Caco-2 (cell line): ENCODE measurements around the gene SLC17A7. TPM values are rescaled to one million over a fixed set of nuclear protein-coding genes. Genes with fewer than 3 reads are reported as not detected.

Experiments
- BruUV-seq: library from RNA; stranded (reverse); fragments of 400-500 nt; replicated peaks from 2 replicates; lab custom pipeline; 2021; lab: Mats Ljungman, UMichigan
- CTCF ChIA-PET: fragments of 300-600 bp; sonication (Branson Sonifier 250); formaldehyde crosslinking; loops from one replicate; lab custom pipeline; 2022; ENCODE audit warnings: antibody characterized with exemption; lab: Charles Lee
- POLR2A ChIA-PET: fragments of 300-600 bp; sonication (Branson Sonifier 250); formaldehyde crosslinking; loops from one replicate; lab custom pipeline; 2022; ENCODE audit warnings: antibody characterized with exemption; lab: Charles Lee
- DNase-seq, 2 experiments: peaks; one replicate each; pipeline versions ENCODE4 v3.0.0 to v3.0.0-alpha.2; 2020 to 2022
- H3K27me3 ChIP-seq: replicated peaks from 2 replicates; pipeline ENCODE4 v1.6.0; 2011; ENCODE audit warnings: low read length; ENCODE audit not compliant: control insufficient read depth, insufficient read depth
- H3K36me3 ChIP-seq: 2 replicates; pipeline ENCODE4 v1.5.1; 2011; ENCODE audit warnings: low read length; ENCODE audit not compliant: control insufficient read depth, insufficient read depth
- H3K4me1 ChIP-seq: fragments of 250-450 bp; sonication (Bioruptor Pico); 2 replicates; pipeline ENCODE4 v1.5.1; 2020; ENCODE audit warnings: mild to moderate bottlenecking
- H3K4me3 ChIP-seq: 2 replicates; pipeline ENCODE4 v1.5.1; 2011; ENCODE audit warnings: low read depth, mild to moderate bottlenecking, control low read depth, low read length
- H3K9me3 ChIP-seq: fragments of 250-450 bp; sonication (Bioruptor Pico); 2 replicates; pipeline ENCODE4 v1.5.1; 2020; ENCODE audit warnings: mild to moderate bottlenecking, moderate library complexity
- H3K27ac Mint-ChIP-seq: one replicate; pipeline ENCODE4 v1.8.0; 2022; ENCODE audit warnings: mixed read lengths; ENCODE audit not compliant: unreplicated experiment
- H3K27me3 Mint-ChIP-seq: one replicate; pipeline ENCODE4 v1.8.0; 2022; ENCODE audit warnings: mixed read lengths; ENCODE audit not compliant: insufficient read depth, unreplicated experiment
- H3K36me3 Mint-ChIP-seq: one replicate; pipeline ENCODE4 v1.8.0; 2022; ENCODE audit warnings: mild to moderate bottlenecking, mixed read lengths; ENCODE audit not compliant: insufficient read depth, unreplicated experiment
- H3K4me1 Mint-ChIP-seq: one replicate; pipeline ENCODE4 v1.8.0; 2022; ENCODE audit warnings: low read depth, mixed read lengths; ENCODE audit not compliant: unreplicated experiment
- H3K4me3 Mint-ChIP-seq: one replicate; pipeline ENCODE4 v1.8.0; 2022; ENCODE audit warnings: mild to moderate bottlenecking, moderate library complexity, mixed read lengths; ENCODE audit not compliant: unreplicated experiment
- H3K9me3 Mint-ChIP-seq: one replicate; pipeline ENCODE4 v1.8.0; 2022; ENCODE audit warnings: mixed read lengths; ENCODE audit not compliant: unreplicated experiment
- intact Hi-C: fragments of 100-400 bp; cut with micrococcal nuclease; formaldehyde crosslinking; loops from one replicate; pipeline ENCODE4 v1.10.0; 2022; ENCODE audit not compliant: unreplicated experiment
- total RNA-seq: library from RNA; stranded (reverse); gene quantifications from 2 replicates; pipeline ENCODE4 v1.2.3, GENCODE V29; 2022
- TF ChIP-seq, protein P1 (sequence below), 2 experiments: fragments of 200-600 bp in 1 of 2; IDR thresholded peaks; 1 replicate in 1 of 2; 2 replicates in 1 of 2; pipeline versions ENCODE4 v1.5.1 to v1.8.0; 2011 to 2022; ENCODE audit warnings: antibody characterized with exemption in 1 of 2, control low read depth in 1 of 2, inconsistent platforms in 1 of 2, low read depth in 1 of 2, low read length in 1 of 2, mild to moderate bottlenecking in 1 of 2, moderate library complexity in 1 of 2; ENCODE audit not compliant: insufficient read depth in 1 of 2, severe bottlenecking in 1 of 2, unreplicated experiment in 1 of 2

Gene SLC17A7
- total RNA-seq, 1 experiment from 2014 or later: 0.36 TPM

DNA sequence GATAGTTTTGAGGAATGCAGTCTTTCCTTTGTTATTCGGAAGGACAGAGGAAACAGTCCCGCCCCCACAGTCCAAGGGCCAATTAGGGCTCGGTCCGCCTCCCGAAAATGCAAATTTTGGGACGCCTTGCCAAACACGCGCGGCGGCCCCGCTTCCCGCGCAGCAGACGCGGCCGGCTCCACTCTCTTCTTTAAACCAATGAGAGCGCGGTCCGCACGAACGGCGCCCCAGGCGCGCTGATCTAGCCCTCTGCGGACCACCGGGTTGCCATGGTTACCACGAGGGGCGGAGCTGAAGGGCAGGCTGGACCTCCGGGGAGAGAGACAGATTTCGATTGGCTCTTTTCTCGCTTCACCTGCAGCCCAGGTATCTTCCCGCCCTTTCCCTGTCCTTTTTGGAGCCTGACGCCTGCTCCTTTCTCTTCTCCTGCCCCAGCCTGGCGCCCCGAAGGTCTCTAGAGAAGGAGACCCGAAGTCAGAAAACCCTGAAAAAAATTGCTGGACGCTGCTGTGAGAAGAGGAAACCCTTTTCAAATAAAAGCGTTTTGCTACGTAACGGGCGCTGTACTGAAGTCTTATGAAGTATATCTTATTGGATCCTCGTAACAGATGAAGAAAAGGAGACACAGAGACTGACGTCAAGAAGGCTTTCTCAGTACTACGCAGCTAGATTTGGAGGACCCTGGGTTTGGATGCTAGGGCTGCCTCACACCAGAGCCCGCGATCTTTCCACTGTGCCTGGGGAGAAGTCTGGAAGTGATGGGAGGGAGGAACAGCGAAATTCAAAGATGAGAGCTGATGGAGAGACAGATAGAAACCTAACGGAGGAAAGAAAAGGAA, 20.1 kb downstream of the SLC17A7 start:
- peaks cover 55% of the 10 kb centered on the region for H3K27me3 Mint-ChIP-seq
- H3K27ac Mint-ChIP-seq: no peak overlapping the region
- H3K4me3 ChIP-seq: peak overlapping the region; percentile 32
- no peaks in the 10 kb centered on the region for H3K9me3 Mint-ChIP-seq
- POLR2A ChIA-PET: no interaction called here
- H3K4me1 ChIP-seq: peaks cover 27% of the 10 kb centered on the region
- intact Hi-C loops: no loop called here
- no TSS peak for BruUV-seq
- peaks cover 26% of the 10 kb centered on the region for H3K4me1 Mint-ChIP-seq
- peak; percentile 87 for DNase-seq
- CTCF ChIA-PET: no interaction called here
- TF ChIP-seq, protein P1, sequence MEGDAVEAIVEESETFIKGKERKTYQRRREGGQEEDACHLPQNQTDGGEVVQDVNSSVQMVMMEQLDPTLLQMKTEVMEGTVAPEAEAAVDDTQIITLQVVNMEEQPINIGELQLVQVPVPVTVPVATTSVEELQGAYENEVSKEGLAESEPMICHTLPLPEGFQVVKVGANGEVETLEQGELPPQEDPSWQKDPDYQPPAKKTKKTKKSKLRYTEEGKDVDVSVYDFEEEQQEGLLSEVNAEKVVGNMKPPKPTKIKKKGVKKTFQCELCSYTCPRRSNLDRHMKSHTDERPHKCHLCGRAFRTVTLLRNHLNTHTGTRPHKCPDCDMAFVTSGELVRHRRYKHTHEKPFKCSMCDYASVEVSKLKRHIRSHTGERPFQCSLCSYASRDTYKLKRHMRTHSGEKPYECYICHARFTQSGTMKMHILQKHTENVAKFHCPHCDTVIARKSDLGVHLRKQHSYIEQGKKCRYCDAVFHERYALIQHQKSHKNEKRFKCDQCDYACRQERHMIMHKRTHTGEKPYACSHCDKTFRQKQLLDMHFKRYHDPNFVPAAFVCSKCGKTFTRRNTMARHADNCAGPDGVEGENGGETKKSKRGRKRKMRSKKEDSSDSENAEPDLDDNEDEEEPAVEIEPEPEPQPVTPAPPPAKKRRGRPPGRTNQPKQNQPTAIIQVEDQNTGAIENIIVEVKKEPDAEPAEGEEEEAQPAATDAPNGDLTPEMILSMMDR (IDR thresholded peaks at IDR 0.05; ENCODE audit: insufficient read depth in 1 of 2, low read depth in 1 of 2, low read length in 1 of 2, severe bottlenecking in 1 of 2, unreplicated experiment in 1 of 2): no peak
- peaks cover 2% of the 10 kb centered on the region; the same call in 1 of the 2 replicates for H3K27me3 ChIP-seq
- H3K36me3 ChIP-seq: no peaks in the 10 kb centered on the region
- H3K36me3 Mint-ChIP-seq: peaks cover 6% of the 10 kb centered on the region
- H3K4me3 Mint-ChIP-seq: peak overlapping the region; percentile 39
- H3K9me3 ChIP-seq: no peaks in the 10 kb centered on the region

DNA sequence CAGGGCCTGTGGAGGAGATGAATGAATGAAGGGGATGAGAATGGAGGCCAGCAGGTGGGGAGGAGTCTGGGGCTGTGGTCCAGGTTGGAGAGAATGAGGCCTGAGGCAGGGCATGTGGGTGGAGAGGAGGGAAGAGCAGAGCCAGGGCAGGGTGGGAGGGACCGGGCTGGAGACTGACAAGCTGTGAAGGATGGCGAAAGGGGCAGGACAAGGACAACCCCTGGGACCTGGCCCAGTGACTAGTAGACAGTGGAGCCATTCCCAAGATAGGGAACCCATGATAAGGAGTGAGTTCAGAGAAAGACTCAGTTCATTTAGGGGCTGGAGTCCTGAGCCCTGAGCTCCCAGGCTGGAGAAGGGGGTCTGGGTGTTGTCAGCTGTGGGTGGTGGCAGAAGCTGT, 21.1 kb downstream of the SLC17A7 start:
- Histone ChIP-seq H3K4me3 (no peak overlapping the region), H3K9me3 (no peaks in the 10 kb centered on the region), H3K27me3 (peaks cover 2% of the 10 kb centered on the region; the same call in 1 of the 2 replicates), H3K4me1 (peaks cover 24% of the 10 kb centered on the region), H3K36me3 (no peaks in the 10 kb centered on the region)
- Mint-ChIP-seq H3K4me1 (peaks cover 15% of the 10 kb centered on the region), H3K27ac (no peak overlapping the region), H3K4me3 (no peak overlapping the region), H3K9me3 (no peaks in the 10 kb centered on the region), H3K36me3 (peaks cover 6% of the 10 kb centered on the region), H3K27me3 (peaks cover 45% of the 10 kb centered on the region)
- no TSS peak for BruUV-seq
- TF ChIP-seq, protein P1 (IDR thresholded peaks at IDR 0.05; ENCODE audit: insufficient read depth in 1 of 2, low read depth in 1 of 2, low read length in 1 of 2, severe bottlenecking in 1 of 2, unreplicated experiment in 1 of 2): no peak
- no peak for DNase-seq
- intact Hi-C loops: no loop called here
- ChIA-PET CTCF (no interaction called here), POLR2A (no interaction called here)

DNA sequence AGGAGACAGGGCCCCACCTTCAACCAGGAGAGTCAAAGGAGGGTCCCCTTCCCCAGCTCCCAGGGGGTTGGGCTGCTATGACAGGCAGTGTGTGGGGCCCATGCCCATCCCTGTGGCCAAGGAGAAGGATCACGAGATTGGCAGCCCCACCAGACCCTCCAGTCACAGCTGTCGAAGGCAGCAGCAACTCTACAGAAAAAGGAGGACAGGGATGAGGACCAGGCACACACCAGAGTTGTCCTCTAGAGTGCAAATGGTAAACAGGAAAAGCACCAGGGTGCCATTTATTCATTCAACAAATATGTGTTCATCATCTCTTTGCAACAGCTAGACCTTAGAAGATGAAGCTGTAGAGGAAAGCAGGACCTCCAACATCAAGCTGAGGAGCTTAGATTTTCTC, 22.2 kb downstream of the SLC17A7 start:
- Mint-ChIP-seq H3K36me3 (peaks cover 6% of the 10 kb centered on the region), H3K9me3 (no peaks in the 10 kb centered on the region), H3K4me3 (no peak overlapping the region), H3K27ac (no peak overlapping the region), H3K4me1 (peaks cover 15% of the 10 kb centered on the region), H3K27me3 (peaks cover 37% of the 10 kb centered on the region)
- BruUV-seq: no TSS peak
- TF ChIP-seq, protein P1 (IDR thresholded peaks at IDR 0.05; ENCODE audit: insufficient read depth in 1 of 2, low read depth in 1 of 2, low read length in 1 of 2, severe bottlenecking in 1 of 2, unreplicated experiment in 1 of 2): no peak
- intact Hi-C loops: no loop called here
- H3K4me1 ChIP-seq: peaks cover 24% of the 10 kb centered on the region
- POLR2A ChIA-PET: no interaction called here
- H3K9me3 ChIP-seq: no peaks in the 10 kb centered on the region
- H3K27me3 ChIP-seq: peaks cover 2% of the 10 kb centered on the region; the same call in 1 of the 2 replicates
- CTCF ChIA-PET: interaction anchor here (0.6 kb wide), 1 partner anchor 33 kb away, joined by 5 read pairs; no protein-coding TSS in a partner anchor
- DNase-seq: no peak
- H3K4me3 ChIP-seq: no peak overlapping the region
- no peaks in the 10 kb centered on the region for H3K36me3 ChIP-seq
